Activated CD8-positive, alpha-beta T cell treated with anti-CD3 and anti-CD28 coated beads for 36 hours (primary cell): ENCODE data around the gene WNT8B. TPM values are rescaled to one million over a fixed set of nuclear protein-coding genes. Genes with fewer than 3 reads are reported as not detected.

Experiments
- ATAC-seq: fragments of 200-7000 bp; cut with Tn5 transposase; one replicate; pipeline ENCODE4 v1.10.0; 2021; ENCODE audit warnings: mild to moderate bottlenecking, moderate library complexity
- CTCF ChIA-PET: fragments of 350-600 bp; sonication (Branson Sonifier 250); formaldehyde crosslinking; loops from one replicate; lab custom pipeline; 2021; ENCODE audit warnings: antibody characterized with exemption; lab: Charles Lee
- POLR2A ChIA-PET: fragments of 350-600 bp; sonication (Branson Sonifier 250); formaldehyde crosslinking; loops from one replicate; lab custom pipeline; 2021; ENCODE audit warnings: antibody characterized with exemption; lab: Charles Lee
- DNase-seq: peaks from one replicate; pipeline ENCODE4 v3.0.0-alpha.2; 2020
- H3K27ac Mint-ChIP-seq: one replicate; pipeline ENCODE4 v1.8.0; 2021; ENCODE audit warnings: mild to moderate bottlenecking, mixed read lengths
- H3K27me3 Mint-ChIP-seq: one replicate; pipeline ENCODE4 v1.8.0; 2021; ENCODE audit warnings: mixed read lengths
- H3K36me3 Mint-ChIP-seq: one replicate; pipeline ENCODE4 v1.8.0; 2021; ENCODE audit warnings: low read depth, mixed read lengths
- H3K4me1 Mint-ChIP-seq: one replicate; pipeline ENCODE4 v1.8.0; 2021; ENCODE audit warnings: low read depth, mixed read lengths
- H3K4me3 Mint-ChIP-seq: one replicate; pipeline ENCODE4 v1.8.0; 2021; ENCODE audit warnings: mild to moderate bottlenecking, moderate library complexity, mixed read lengths
- H3K9me3 Mint-ChIP-seq: one replicate; pipeline ENCODE4 v1.8.0; 2021; ENCODE audit warnings: mixed read lengths
- CTCF ChIP-seq: fragments of 200-600 bp; IDR thresholded peaks from one replicate; pipeline ENCODE4 v1.8.0; 2022; ENCODE audit warnings: antibody characterized with exemption, mild to moderate bottlenecking
- intact Hi-C: fragments of 100-400 bp; cut with micrococcal nuclease; formaldehyde crosslinking; loops from one replicate; pipeline ENCODE4 v1.10.0; 2022
- total RNA-seq, 2 experiments: library from RNA; stranded (reverse); gene quantifications; one replicate each; pipeline ENCODE4 v1.2.3, GENCODE V29; 2021

WNT8B gene
- total RNA-seq, 2 experiments from 2014 or later = 0.38 to 0.47 TPM

DNA sequence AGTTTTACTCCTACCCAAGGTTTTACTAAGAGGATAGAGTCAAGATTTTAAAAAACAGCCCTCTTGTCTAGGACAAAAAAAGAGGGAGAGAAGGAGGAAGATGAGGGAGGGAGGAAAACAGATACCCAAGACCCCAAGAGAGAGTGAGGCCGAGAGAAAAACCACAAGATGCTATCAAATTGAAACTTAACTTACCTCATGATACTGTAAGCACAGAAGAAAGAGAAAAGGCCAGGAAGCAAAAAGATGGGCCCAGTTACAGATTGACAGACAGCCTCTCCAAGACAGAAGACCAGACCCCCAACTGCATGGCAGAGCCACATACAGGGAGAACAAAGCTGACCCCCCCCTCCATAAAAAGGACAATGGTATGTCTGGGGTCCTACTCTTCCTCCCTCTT, 45.5 kb downstream of the WNT8B start:
- DNase-seq = no peak
- no peak for ATAC-seq
- intact Hi-C loops = loop anchor here (1.0 to 5.0 kb wide), 2 partner anchors 75 to 171 kb away; no protein-coding TSS in a partner anchor
- Mint-ChIP-seq H3K9me3 (no peaks in the 10 kb centered on the region), H3K27ac (peak overlapping the region; percentile 95), H3K4me1 (peaks cover 72% of the 10 kb centered on the region), H3K36me3 (peaks cover 53% of the 10 kb centered on the region), H3K4me3 (peak overlapping the region; percentile 59), H3K27me3 (no peaks in the 10 kb centered on the region)
- ChIA-PET POLR2A (interaction anchor here (0.7 to 7.0 kb wide), 8 partner anchors 8 to 169 kb away, joined by 3 to 50 read pairs (median 4); partner anchors contain the start of gene SCD), CTCF (interaction anchor here (0.6 to 11.4 kb wide), 17 partner anchors 11 to 304 kb away, joined by 3 to 185 read pairs (median 7); partner anchors contain the start of genes HIF1AN, SCD and SEC31B)
- TF ChIP-seq CTCF = no peak

DNA sequence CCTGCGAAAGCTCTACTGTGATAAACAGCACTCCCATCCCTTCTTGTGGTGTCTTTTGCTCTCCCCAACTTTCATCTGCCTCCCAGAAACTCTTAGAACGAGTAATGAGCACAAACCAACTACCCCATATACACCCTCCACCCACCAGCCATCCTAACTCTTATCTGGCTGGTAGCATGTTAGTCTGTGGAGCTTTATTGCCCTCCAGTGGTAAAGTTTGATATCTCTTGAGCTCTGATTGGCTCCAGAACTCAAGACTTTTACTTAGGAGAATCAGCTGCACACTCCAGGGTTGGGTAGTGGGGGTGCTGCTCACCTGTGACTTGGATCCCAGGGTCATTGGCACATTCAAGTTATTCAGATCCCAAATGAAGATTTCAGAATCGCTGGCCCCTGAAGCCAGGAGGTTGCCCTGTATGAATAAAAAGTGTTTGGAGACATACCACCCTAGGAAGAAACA, 45.9 kb downstream of the WNT8B start:
- POLR2A ChIA-PET = interaction anchor here (0.7 to 7.0 kb wide), 12 partner anchors 9 to 323 kb away, joined by 3 to 50 read pairs (median 3); partner anchors contain the start of genes ERLIN1, HIF1AN and SCD
- peak; percentile 91 for TF ChIP-seq CTCF
- DNase-seq = peak; percentile 65
- H3K27ac Mint-ChIP-seq = peak overlapping the region; percentile 95
- H3K4me1 Mint-ChIP-seq = peaks cover 72% of the 10 kb centered on the region
- H3K9me3 Mint-ChIP-seq = no peaks in the 10 kb centered on the region
- H3K36me3 Mint-ChIP-seq = peaks cover 53% of the 10 kb centered on the region
- peak overlapping the region; percentile 59 for H3K4me3 Mint-ChIP-seq
- CTCF ChIA-PET = interaction anchor here (0.6 to 11.4 kb wide), 27 partner anchors 10 to 305 kb away, joined by 3 to 185 read pairs (median 5); partner anchors contain the start of genes HIF1AN, SCD and SEC31B
- H3K27me3 Mint-ChIP-seq = no peaks in the 10 kb centered on the region
- peak; percentile 48 for ATAC-seq
- intact Hi-C loops = loop anchor here (1.0 to 5.0 kb wide), 2 partner anchors 75 to 171 kb away; no protein-coding TSS in a partner anchor

- Mint-ChIP-seq H3K4me1 (peaks cover 72% of the 10 kb centered on the region), H3K9me3 (no peaks in the 10 kb centered on the region), H3K27ac (peak overlapping the region; percentile 95), H3K36me3 (peaks cover 53% of the 10 kb centered on the region), H3K27me3 (no peaks in the 10 kb centered on the region), H3K4me3 (peak overlapping the region; percentile 59)
- TF ChIP-seq CTCF = no peak
- POLR2A ChIA-PET = interaction anchor here (0.7 to 7.0 kb wide), 10 partner anchors 9 to 323 kb away, joined by 3 to 50 read pairs (median 3); partner anchors contain the start of genes ERLIN1, HIF1AN and SCD
- intact Hi-C loops = loop anchor here (5.0 kb wide), 1 partner anchor 172 kb away; no protein-coding TSS in a partner anchor
- DNase-seq = peak; percentile 90
- ATAC-seq = peak; percentile 55
- CTCF ChIA-PET = interaction anchor here (0.6 to 11.4 kb wide), 25 partner anchors 10 to 275 kb away, joined by 3 to 185 read pairs (median 5); partner anchors contain the start of genes HIF1AN, SCD and SEC31B
Measured at GRCh38 chr10:100509241-100509840, 46.5 kb downstream of the WNT8B start.

- intact Hi-C loops = no loop called here
- DNase-seq = peak; percentile 93
- H3K4me1 Mint-ChIP-seq = peaks cover 72% of the 10 kb centered on the region
Measured at GRCh38 chr10:100510533-100511308, 47.9 kb downstream of the WNT8B start.

More at GRCh38 chr10:100510533-100511308, 47.9 kb downstream of the WNT8B start:
- Mint-ChIP-seq H3K27me3 (no peaks in the 10 kb centered on the region), H3K27ac (peak overlapping the region; percentile 95), H3K36me3 (peaks cover 48% of the 10 kb centered on the region), H3K9me3 (no peaks in the 10 kb centered on the region), H3K4me3 (peak overlapping the region; percentile 25)
- TF ChIP-seq CTCF = no peak
- ChIA-PET POLR2A (interaction anchor here (0.8 to 7.0 kb wide), 11 partner anchors 10 to 164 kb away, joined by 3 to 50 read pairs (median 10); partner anchors contain the start of gene SCD), CTCF (interaction anchor here (0.6 to 11.4 kb wide), 15 partner anchors 8 to 665 kb away, joined by 3 to 185 read pairs (median 36); partner anchors contain the start of genes HIF1AN, SCD and SEC31B)
- ATAC-seq = peak; percentile 76
